Type B pancreatic cell (in vitro differentiated cells): ENCODE measurements around the gene CREB5. TPM values are rescaled to one million over a fixed set of nuclear protein-coding genes. Genes with fewer than 3 reads are reported as not detected.

Experiments used
- DNase-seq: peaks from one replicate; pipeline ENCODE4 v3.0.0; 2021; ENCODE audit warnings: mixed read lengths; ENCODE audit not compliant: unreplicated experiment; ENCODE audit errors: extremely low spot score
- H3K27ac Mint-ChIP-seq: 2 replicates; pipeline ENCODE4 v1.8.0; 2021; ENCODE audit warnings: mild to moderate bottlenecking, mixed read lengths
- H3K27me3 Mint-ChIP-seq: 2 replicates; pipeline ENCODE4 v1.8.0; 2021; ENCODE audit warnings: mixed read lengths
- H3K36me3 Mint-ChIP-seq: 2 replicates; pipeline ENCODE4 v1.8.0; 2021; ENCODE audit warnings: mixed read lengths
- H3K4me1 Mint-ChIP-seq: one replicate; pipeline ENCODE4 v1.8.0; 2021; ENCODE audit warnings: mixed read lengths; ENCODE audit not compliant: unreplicated experiment
- H3K4me3 Mint-ChIP-seq: 2 replicates; pipeline ENCODE4 v1.8.0; 2021; ENCODE audit warnings: mild to moderate bottlenecking, mixed read lengths
- H3K9me3 Mint-ChIP-seq: 2 replicates; pipeline ENCODE4 v1.8.0; 2021; ENCODE audit warnings: mixed read lengths
- CTCF ChIP-seq: fragments of 200-600 bp; sonication (generic); conservative IDR thresholded peaks from 2 replicates; pipeline ENCODE4 v1.5.0; 2021; ENCODE audit warnings: antibody characterized with exemption, mild to moderate bottlenecking
- total RNA-seq: library from RNA; stranded (reverse); gene quantifications from 2 replicates; pipeline ENCODE4 v1.2.1, GENCODE V29; 2021; ENCODE audit warnings: low replicate concordance

CREB5 gene
- total RNA-seq, 1 donor from 2014 or later: 31.0 TPM

GRCh38 chr7:28762651-28763050 is 350.3 kb downstream of the CREB5 start:
- Mint-ChIP-seq H3K9me3 (no peaks in the 10 kb centered on the region), H3K36me3 (no peaks in the 10 kb centered on the region), H3K27ac (no peak overlapping the region), H3K4me3 (no peak overlapping the region), H3K4me1 (peaks cover 20% of the 10 kb centered on the region), H3K27me3 (peaks cover 3% of the 10 kb centered on the region)
- DNase-seq: no peak
- TF ChIP-seq CTCF: no peak

GRCh38 chr7:28766359-28766758 is 354.0 kb downstream of the CREB5 start:
- Mint-ChIP-seq H3K36me3 (no peaks in the 10 kb centered on the region), H3K4me1 (peaks cover 7% of the 10 kb centered on the region)

GRCh38 chr7:28767356-28767755 is 355.0 kb downstream of the CREB5 start:
- Mint-ChIP-seq H3K4me3 (no peak overlapping the region), H3K27me3 (peaks cover 6% of the 10 kb centered on the region), H3K36me3 (no peaks in the 10 kb centered on the region), H3K27ac (no peak overlapping the region), H3K4me1 (peaks cover 12% of the 10 kb centered on the region), H3K9me3 (peaks cover 13% of the 10 kb centered on the region)
- DNase-seq: no peak
- no peak for TF ChIP-seq CTCF

More at GRCh38 chr7:28766359-28766758, 354.0 kb downstream of the CREB5 start:
- Mint-ChIP-seq H3K27me3 (peaks cover 6% of the 10 kb centered on the region), H3K4me3 (no peak overlapping the region), H3K9me3 (peaks cover 13% of the 10 kb centered on the region), H3K27ac (no peak overlapping the region)
- DNase-seq: no peak
- no peak for TF ChIP-seq CTCF

GRCh38 chr7:28768577-28769147 is 356.3 kb downstream of the CREB5 start:
- H3K27ac Mint-ChIP-seq: no peak overlapping the region
- H3K9me3 Mint-ChIP-seq: peaks cover 13% of the 10 kb centered on the region
- H3K4me3 Mint-ChIP-seq: no peak overlapping the region
- H3K4me1 Mint-ChIP-seq: peaks cover 13% of the 10 kb centered on the region
- no peak for TF ChIP-seq CTCF
- H3K27me3 Mint-ChIP-seq: peaks cover 6% of the 10 kb centered on the region
- H3K36me3 Mint-ChIP-seq: no peaks in the 10 kb centered on the region
- DNase-seq: no peak

- no peak for DNase-seq
- Mint-ChIP-seq H3K4me1 (peaks cover 27% of the 10 kb centered on the region), H3K4me3 (no peak overlapping the region), H3K27ac (no peak overlapping the region), H3K9me3 (peaks cover 13% of the 10 kb centered on the region), H3K36me3 (no peaks in the 10 kb centered on the region), H3K27me3 (peaks cover 3% of the 10 kb centered on the region)
- no peak for TF ChIP-seq CTCF
Measured at GRCh38 chr7:28771906-28772622, 359.7 kb downstream of the CREB5 start.
